Caco-2 (cell line): ENCODE data around the gene ZFP90. TPM values are rescaled to one million over a fixed set of nuclear protein-coding genes. Genes with fewer than 3 reads are reported as not detected.

ENCODE experiments used
- Bru-seq: library from RNA; stranded (reverse); fragments of 400-500 nt; gene quantifications from one replicate; lab custom pipeline; 2021; lab: Mats Ljungman, UMichigan
- BruChase-seq, 2 experiments: library from RNA; stranded (reverse); fragments of 400-500 nt; gene quantifications; one replicate each; lab custom pipeline; 2021; lab: Mats Ljungman, UMichigan
- BruUV-seq: library from RNA; stranded (reverse); fragments of 400-500 nt; replicated peaks from 2 replicates; lab custom pipeline; 2021; lab: Mats Ljungman, UMichigan
- CTCF ChIA-PET: fragments of 300-600 bp; sonication (Branson Sonifier 250); formaldehyde crosslinking; loops from one replicate; lab custom pipeline; 2022; ENCODE audit warnings: antibody characterized with exemption; lab: Charles Lee
- POLR2A ChIA-PET: fragments of 300-600 bp; sonication (Branson Sonifier 250); formaldehyde crosslinking; loops from one replicate; lab custom pipeline; 2022; ENCODE audit warnings: antibody characterized with exemption; lab: Charles Lee
- DNase-seq, 2 experiments: peaks; one replicate each; pipeline versions ENCODE4 v3.0.0 to v3.0.0-alpha.2; 2020 to 2022
- H3K27me3 ChIP-seq: replicated peaks from 2 replicates; pipeline ENCODE4 v1.6.0; 2011; ENCODE audit warnings: low read length; ENCODE audit not compliant: control insufficient read depth, insufficient read depth
- H3K36me3 ChIP-seq: 2 replicates; pipeline ENCODE4 v1.5.1; 2011; ENCODE audit warnings: low read length; ENCODE audit not compliant: control insufficient read depth, insufficient read depth
- H3K4me1 ChIP-seq: fragments of 250-450 bp; sonication (Bioruptor Pico); 2 replicates; pipeline ENCODE4 v1.5.1; 2020; ENCODE audit warnings: mild to moderate bottlenecking
- H3K4me3 ChIP-seq: 2 replicates; pipeline ENCODE4 v1.5.1; 2011; ENCODE audit warnings: low read depth, mild to moderate bottlenecking, control low read depth, low read length
- H3K9me3 ChIP-seq: fragments of 250-450 bp; sonication (Bioruptor Pico); 2 replicates; pipeline ENCODE4 v1.5.1; 2020; ENCODE audit warnings: mild to moderate bottlenecking, moderate library complexity
- H3K27ac Mint-ChIP-seq: one replicate; pipeline ENCODE4 v1.8.0; 2022; ENCODE audit warnings: mixed read lengths; ENCODE audit not compliant: unreplicated experiment
- H3K27me3 Mint-ChIP-seq: one replicate; pipeline ENCODE4 v1.8.0; 2022; ENCODE audit warnings: mixed read lengths; ENCODE audit not compliant: insufficient read depth, unreplicated experiment
- H3K36me3 Mint-ChIP-seq: one replicate; pipeline ENCODE4 v1.8.0; 2022; ENCODE audit warnings: mild to moderate bottlenecking, mixed read lengths; ENCODE audit not compliant: insufficient read depth, unreplicated experiment
- H3K4me1 Mint-ChIP-seq: one replicate; pipeline ENCODE4 v1.8.0; 2022; ENCODE audit warnings: low read depth, mixed read lengths; ENCODE audit not compliant: unreplicated experiment
- H3K4me3 Mint-ChIP-seq: one replicate; pipeline ENCODE4 v1.8.0; 2022; ENCODE audit warnings: mild to moderate bottlenecking, moderate library complexity, mixed read lengths; ENCODE audit not compliant: unreplicated experiment
- H3K9me3 Mint-ChIP-seq: one replicate; pipeline ENCODE4 v1.8.0; 2022; ENCODE audit warnings: mixed read lengths; ENCODE audit not compliant: unreplicated experiment
- CTCF ChIP-seq, 2 experiments: fragments of 200-600 bp in 1 of 2; IDR thresholded peaks; 1 replicate in 1 of 2; 2 replicates in 1 of 2; pipeline versions ENCODE4 v1.5.1 to v1.8.0; 2011 to 2022; ENCODE audit warnings: antibody characterized with exemption in 1 of 2, control low read depth in 1 of 2, inconsistent platforms in 1 of 2, low read depth in 1 of 2, low read length in 1 of 2, mild to moderate bottlenecking in 1 of 2, moderate library complexity in 1 of 2; ENCODE audit not compliant: insufficient read depth in 1 of 2, severe bottlenecking in 1 of 2, unreplicated experiment in 1 of 2
- intact Hi-C: fragments of 100-400 bp; cut with micrococcal nuclease; formaldehyde crosslinking; loops from one replicate; pipeline ENCODE4 v1.10.0; 2022; ENCODE audit not compliant: unreplicated experiment
- long read RNA-seq: library from polyadenylated mRNA; stranded (forward); transcript quantifications from one replicate; pipeline ENCODE4 v2.0.0, GENCODE V29; 2022
- total RNA-seq: library from RNA; stranded (reverse); gene quantifications from 2 replicates; pipeline ENCODE4 v1.2.3, GENCODE V29; 2022

The ZFP90 gene
- total RNA-seq: 16.5 and 23.2 TPM in 2 replicates
- percentile 68 among the genes with signal in this experiment for Bru-seq, nascent RNA
- percentile 72 among the genes with signal in this experiment for BruChase-seq, experiment 1, labeled RNA remaining after a 2-hour chase
- BruChase-seq, experiment 2, labeled RNA remaining after a 6-hour chase: percentile 69 among the genes with signal in this experiment
- long read RNA-seq, full-length matches to known transcripts: 7 of 13 reads
- long read RNA-seq, partial matches to known transcripts: 1 of 13 reads
- long read RNA-seq, other reads (novel, unspliced or antisense): 5 of 13 reads

GRCh38 chr16:68538880-68539701 lies at the start of gene ZFP90:
Gene ZFP90, plus strand, starts transcription at chr16:68539291. Its CDS starts 502 bp downstream, at chr16:68539793.
- H3K9me3 ChIP-seq: no peaks in the 10 kb centered on the region
- DNase-seq: peak; percentile 89 to 94
- Mint-ChIP-seq H3K27me3 (no peaks in the 10 kb centered on the region), H3K4me3 (peak within 1 kb of the TSS; percentile 91), H3K9me3 (peaks cover 13% of the 10 kb centered on the region), H3K4me1 (peaks cover 6% of the 10 kb centered on the region), H3K27ac (peak within 1 kb of the TSS; percentile 79), H3K36me3 (peaks cover 19% of the 10 kb centered on the region)
- peak within 1 kb of the TSS; percentile 76 for H3K4me3 ChIP-seq
- no peak for TF ChIP-seq CTCF (IDR thresholded peaks at IDR 0.05; ENCODE audit: insufficient read depth in 1 of 2, low read depth in 1 of 2, low read length in 1 of 2, severe bottlenecking in 1 of 2, unreplicated experiment in 1 of 2)
- ChIA-PET POLR2A (no interaction called here), CTCF (interaction anchor here (0.9 to 1.1 kb wide), 2 partner anchors 10 to 18 kb away, joined by 4 to 5 read pairs; no protein-coding TSS in a partner anchor)
- no peaks in the 10 kb centered on the region for H3K36me3 ChIP-seq
- 0 out of 2 replicates have a peak, but pooled peaks cover 3% of the 10 kb centered on the region for H3K4me1 ChIP-seq
- intact Hi-C loops: loop anchor here (1.0 to 10.0 kb wide), 2 partner anchors 9 to 566 kb away; partner anchors contain the start of gene HAS3
- no TSS peak for BruUV-seq
- H3K27me3 ChIP-seq: no peaks in the 10 kb centered on the region

GRCh38 chr16:68490358-68490757 lies 48.7 kb upstream of the ZFP90 start:
- peaks cover 9% of the 10 kb centered on the region; the same call in 1 of the 2 replicates for H3K4me1 ChIP-seq
- ChIA-PET POLR2A (no interaction called here), CTCF (no interaction called here)
- Mint-ChIP-seq H3K9me3 (peaks cover 10% of the 10 kb centered on the region), H3K27ac (no peak overlapping the region), H3K27me3 (no peaks in the 10 kb centered on the region), H3K4me3 (no peak overlapping the region), H3K4me1 (peaks cover 6% of the 10 kb centered on the region), H3K36me3 (peaks cover 6% of the 10 kb centered on the region)
- TF ChIP-seq CTCF (IDR thresholded peaks at IDR 0.05; ENCODE audit: insufficient read depth in 1 of 2, low read depth in 1 of 2, low read length in 1 of 2, severe bottlenecking in 1 of 2, unreplicated experiment in 1 of 2): no peak
- no peak overlapping the region for H3K4me3 ChIP-seq
- intact Hi-C loops: no loop called here
- BruUV-seq: no TSS peak
- no peaks in the 10 kb centered on the region for H3K36me3 ChIP-seq
- H3K9me3 ChIP-seq: peaks cover 11% of the 10 kb centered on the region; the same call in 1 of the 2 replicates
- DNase-seq: no peak
- H3K27me3 ChIP-seq: no peaks in the 10 kb centered on the region
